H1 (cell line): ENCODE data around the gene PRKCH. TPM values are rescaled to one million over a fixed set of nuclear protein-coding genes. Genes with fewer than 3 reads are reported as not detected.

ENCODE experiments used
- CTCF ChIA-PET: fragments of 300-600 bp; sonication (Branson Sonifier 250); formaldehyde crosslinking; loops from one replicate; lab custom pipeline; 2021; ENCODE audit not compliant: partially characterized antibody; lab: Charles Lee
- POLR2A ChIA-PET: fragments of 300-600 bp; sonication (Branson Sonifier 250); formaldehyde crosslinking; loops from one replicate; lab custom pipeline; 2021; ENCODE audit warnings: inconsistent platforms; ENCODE audit not compliant: partially characterized antibody; lab: Charles Lee
- DNase-seq, 2 experiments: peaks; one replicate each; pipeline versions ENCODE4 v3.0.0 to v3.0.0-alpha.2; 2010 to 2022; ENCODE audit warnings: low spot score in 2 of 2, low read depth in 1 of 2, mixed read lengths in 1 of 2
- FAIRE-seq: peaks from 2 replicates; lab custom pipeline; 2011; peaks lifted over from hg19 to GRCh38; lab: Jason Lieb, UNC
- H2AFZ ChIP-seq: 2 replicates; pipeline ENCODE4 v1.8.1; 2012; ENCODE audit warnings: low read length, inconsistent platforms
- H2AK5ac ChIP-seq: 2 replicates; pipeline ENCODE4 v1.6.1; 2013; ENCODE audit warnings: low read depth, low read length
- H2BK120ac ChIP-seq: replicated peaks from 2 replicates; pipeline ENCODE3; 2013; ENCODE audit warnings: low read depth, low read length, inconsistent platforms
- H2BK12ac ChIP-seq: 2 replicates; pipeline ENCODE4 v1.6.1; 2013; ENCODE audit warnings: low read depth, low read length
- H2BK15ac ChIP-seq: 2 replicates; pipeline ENCODE4 v1.6.1; 2013; ENCODE audit warnings: low read length
- H2BK20ac ChIP-seq: 2 replicates; pipeline ENCODE4 v1.6.1; 2013; ENCODE audit warnings: low read length
- H2BK5ac ChIP-seq: 2 replicates; pipeline ENCODE4 v1.6.1; 2013; ENCODE audit warnings: low read depth, low read length
- H3K14ac ChIP-seq: 2 replicates; pipeline ENCODE4 v1.6.1; 2013; ENCODE audit warnings: inconsistent platforms; ENCODE audit not compliant: insufficient read length
- H3K18ac ChIP-seq: 2 replicates; pipeline ENCODE4 v1.6.1; 2013; ENCODE audit warnings: low read length; ENCODE audit errors: extremely low read depth
- H3K23ac ChIP-seq: 2 replicates; pipeline ENCODE4 v1.6.1; 2013; ENCODE audit warnings: inconsistent platforms; ENCODE audit not compliant: insufficient read length
- H3K23me2 ChIP-seq: 2 replicates; pipeline ENCODE4 v1.6.1; 2013; ENCODE audit warnings: low read depth, low read length
- H3K27ac ChIP-seq: 2 replicates; pipeline ENCODE4 v1.6.1; 2011; ENCODE audit warnings: low read depth, low read length, inconsistent platforms
- H3K27me3 ChIP-seq, 4 experiments: replicated peaks in 1 of 4; 1 replicate in 1 of 4; 2 replicates in 3 of 4; pipeline versions ENCODE4 v1.6.1 to v1.8.1; 2011 to 2013; ENCODE audit warnings: low read length in 3 of 4, mild to moderate bottlenecking in 3 of 4, inconsistent platforms in 2 of 4, mixed read lengths in 2 of 4, moderate library complexity in 1 of 4; ENCODE audit not compliant: control insufficient read depth in 3 of 4, insufficient read depth in 3 of 4; ENCODE audit errors: extremely low read depth in 1 of 4
- H3K36me3 ChIP-seq, 4 experiments: 2 replicates each; pipeline versions ENCODE4 v1.6.1 to v1.8.1; 2011 to 2013; ENCODE audit warnings: mild to moderate bottlenecking in 4 of 4, low read length in 3 of 4, moderate library complexity in 2 of 4, control low read depth in 1 of 4, inconsistent platforms in 1 of 4; ENCODE audit not compliant: insufficient read depth in 4 of 4, control insufficient read depth in 2 of 4
- H3K4ac ChIP-seq: replicated peaks from 2 replicates; pipeline ENCODE3; 2013; ENCODE audit warnings: low read length, low read depth, mixed read lengths, inconsistent platforms; ENCODE audit not compliant: insufficient read length
- H3K4me1 ChIP-seq, 4 experiments: replicated peaks in 1 of 4; 1 replicate in 1 of 4; 2 replicates in 3 of 4; pipeline versions ENCODE4 v1.6.1 to v1.8.1; 2011 to 2013; ENCODE audit warnings: low read length in 3 of 4, inconsistent platforms in 2 of 4, mixed read lengths in 1 of 4; ENCODE audit not compliant: insufficient read depth in 4 of 4, control insufficient read depth in 3 of 4
- H3K4me2 ChIP-seq, 2 experiments: 2 replicates each; pipeline versions ENCODE4 v1.6.1 to v1.8.1; 2011 to 2013; ENCODE audit warnings: low read depth in 2 of 2, low read length in 2 of 2, control low read depth in 1 of 2, inconsistent platforms in 1 of 2, mild to moderate bottlenecking in 1 of 2; ENCODE audit not compliant: insufficient read depth in 1 of 2
- H3K4me3 ChIP-seq, 4 experiments: fragments of 200-600, 300-600 bp in 1 of 4; sonication (generic), shearing (Covaris generic), sonication (Bioruptor Twin) in 1 of 4; 2 replicates each; pipeline versions ENCODE4 v1.5.1 to v1.8.1; 2011 to 2016; ENCODE audit warnings: low read length in 4 of 4, low read depth in 3 of 4, control low read depth in 2 of 4, inconsistent platforms in 2 of 4, mild to moderate bottlenecking in 2 of 4, mixed read lengths in 1 of 4, moderate library complexity in 1 of 4; ENCODE audit not compliant: insufficient read depth in 2 of 4; ENCODE audit errors: extremely low read depth in 1 of 4
- H3K56ac ChIP-seq: replicated peaks from 2 replicates; pipeline ENCODE3; 2013; ENCODE audit warnings: low read depth, mild to moderate bottlenecking, mixed read lengths, low read length, inconsistent platforms; ENCODE audit not compliant: insufficient read length
- H3K79me1 ChIP-seq: 2 replicates; pipeline ENCODE4 v1.6.1; 2013; ENCODE audit warnings: low read depth, low read length, control low read depth
- H3K79me2 ChIP-seq, 2 experiments: 2 replicates each; pipeline versions ENCODE4 v1.6.1 to v1.8.1; 2012 to 2013; ENCODE audit warnings: low read length in 2 of 2, mild to moderate bottlenecking in 2 of 2, inconsistent platforms in 1 of 2; ENCODE audit not compliant: insufficient read depth in 2 of 2, control insufficient read depth in 1 of 2
- H3K9ac ChIP-seq, 4 experiments: replicated peaks in 1 of 4; 1 replicate in 1 of 4; 2 replicates in 3 of 4; pipeline versions ENCODE4 v1.6.1 to v1.8.1; 2011 to 2013; ENCODE audit warnings: low read depth in 3 of 4, low read length in 3 of 4, control low read depth in 2 of 4, mild to moderate bottlenecking in 2 of 4, moderate library complexity in 2 of 4, inconsistent platforms in 1 of 4; ENCODE audit errors: extremely low read depth in 1 of 4
- H3K9me3 ChIP-seq, 2 experiments: 2 replicates each; pipeline versions ENCODE4 v1.6.1 to v1.8.1; 2012 to 2013; ENCODE audit warnings: mild to moderate bottlenecking in 2 of 2, moderate library complexity in 2 of 2, control low read depth in 1 of 2, inconsistent platforms in 1 of 2, low read depth in 1 of 2, low read length in 1 of 2, mixed read lengths in 1 of 2; ENCODE audit not compliant: insufficient read depth in 2 of 2
- H4K20me1 ChIP-seq, 2 experiments: replicated peaks in 1 of 2; 2 replicates each; pipeline versions ENCODE3 to v1.8.1; 2011 to 2013; ENCODE audit warnings: inconsistent platforms in 2 of 2, low read length in 2 of 2, mild to moderate bottlenecking in 1 of 2; ENCODE audit not compliant: insufficient read depth in 2 of 2, control insufficient read depth in 1 of 2
- H4K5ac ChIP-seq: 2 replicates; pipeline ENCODE4 v1.6.1; 2013; ENCODE audit warnings: low read length, low read depth, mixed read lengths, inconsistent platforms; ENCODE audit not compliant: insufficient read length
- H4K8ac ChIP-seq: 2 replicates; pipeline ENCODE4 v1.8.0; 2013; ENCODE audit warnings: mild to moderate bottlenecking, moderate library complexity, low read length, inconsistent platforms; ENCODE audit not compliant: insufficient read depth; ENCODE audit errors: extremely low read depth
- H4K91ac ChIP-seq: replicated peaks from 2 replicates; pipeline ENCODE3; 2013; ENCODE audit warnings: low read length, mixed read lengths, inconsistent platforms; ENCODE audit not compliant: insufficient read length
- ASH2L ChIP-seq: fragments of 200-600, 300-600 bp; sonication (generic); IDR thresholded peaks from one replicate; pipeline ENCODE4 v1.7.1; 2017; ENCODE audit warnings: low read length
- CEBPB ChIP-seq: IDR thresholded peaks from 2 replicates; pipeline ENCODE4 v1.6.1; 2012; ENCODE audit warnings: low read depth, low read length
- RBBP5 ChIP-seq: IDR thresholded peaks from 2 replicates; pipeline ENCODE4 v1.7.1; 2012; ENCODE audit warnings: low read depth, mild to moderate bottlenecking, inconsistent platforms, low read length, moderate library complexity, borderline replicate concordance
- RFX5 ChIP-seq: IDR thresholded peaks from 2 replicates; pipeline ENCODE4 v1.6.1; 2011; ENCODE audit warnings: low read depth, low read length, improper control_type of control experiment, borderline replicate concordance
- TCF12 ChIP-seq: IDR thresholded peaks from 2 replicates; pipeline ENCODE4 v1.6.1; 2011; ENCODE audit warnings: low read depth, mild to moderate bottlenecking, low read length
- ZNF274 ChIP-seq: IDR thresholded peaks from 2 replicates; pipeline ENCODE4 v1.7.0; 2012; ENCODE audit warnings: low read length, borderline replicate concordance; ENCODE audit errors: extremely low read depth
- WGBS, 2 experiments: shearing (Covaris generic) in 1 of 2; methylation state at CpG; one replicate each; pipeline versions ENCODE4 v1.1.6 to v1.1.7; 2013 to 2015; ENCODE audit warnings: low lambda C conversion rate in 2 of 2, mixed read lengths in 2 of 2, inconsistent platforms in 1 of 2, low coverage in 1 of 2, missing lambda C conversion rate in 1 of 2; ENCODE audit not compliant: insufficient replicate concordance in 2 of 2, insufficient coverage in 1 of 2, insufficient read length in 1 of 2; ENCODE audit errors: extremely low coverage in 1 of 2, missing lambda C conversion rate in 1 of 2; 5-methylcytosine and 5-hydroxymethylcytosine counted together
- polyA plus RNA-seq, 7 experiments: library from polyadenylated mRNA; depleted of rRNA in 3 of 7; stranded (reverse) in 5 of 7; unstranded in 2 of 7; fragments of >200 nt in 5 of 7; fragments of 200-250 nt in 2 of 7; gene quantifications; 1 replicate in 5 of 7; 2 replicates in 1 of 7; 4 replicates in 1 of 7; pipeline versions ENCODE4 v1.2.1 to v1.2.3, GENCODE V29; 2011 to 2013; ENCODE audit warnings: missing spikeins in 2 of 7, mixed read lengths in 2 of 7
- total RNA-seq: library from RNA; stranded (reverse); fragmentation: NEBNext Ultra II Directional; extraction: Animal tissue kit (Norgen Biotek cat#: 25700); gene quantifications from 2 replicates; pipeline ENCODE4 v1.2.1, GENCODE V29; 2021
- TF ChIP-seq, protein P1 (sequence below): IDR thresholded peaks from 2 replicates; pipeline ENCODE4 v1.6.1; 2011; ENCODE audit warnings: low read length, improper control_type of control experiment
- TF ChIP-seq, protein P2 (sequence below): IDR thresholded peaks from 2 replicates; pipeline ENCODE4 v1.6.1; 2012; ENCODE audit warnings: inconsistent platforms

The PRKCH gene
- total and polyA plus RNA-seq, 2 of the 8 experiments (the other 6 are each of a cell fraction or from before 2014, with no cell fraction given): 6.4 to 7.0 TPM

DNA sequence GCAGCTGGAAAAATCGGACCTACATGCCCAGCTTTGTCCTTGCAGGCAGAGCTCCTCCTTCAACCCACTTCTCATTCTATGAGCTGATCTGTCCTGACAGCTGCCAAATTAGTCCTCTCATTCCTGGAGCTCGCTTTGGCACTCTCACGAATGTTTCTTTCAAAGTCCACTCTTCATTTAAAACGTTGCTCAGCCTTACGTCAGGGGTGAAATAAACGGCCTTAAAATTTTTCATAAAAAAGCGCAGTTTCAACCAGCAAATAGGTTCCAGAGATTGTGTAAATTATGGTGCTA is 253.1 kb downstream of the PRKCH start:
- no peaks in the 10 kb centered on the region for H3K79me2 ChIP-seq
- TF ChIP-seq CEBPB (no peak), ZNF274 (no peak), ASH2L (no peak), TCF12 (no peak), RBBP5 (no peak), RFX5 (no peak)
- TF ChIP-seq, protein P1, sequence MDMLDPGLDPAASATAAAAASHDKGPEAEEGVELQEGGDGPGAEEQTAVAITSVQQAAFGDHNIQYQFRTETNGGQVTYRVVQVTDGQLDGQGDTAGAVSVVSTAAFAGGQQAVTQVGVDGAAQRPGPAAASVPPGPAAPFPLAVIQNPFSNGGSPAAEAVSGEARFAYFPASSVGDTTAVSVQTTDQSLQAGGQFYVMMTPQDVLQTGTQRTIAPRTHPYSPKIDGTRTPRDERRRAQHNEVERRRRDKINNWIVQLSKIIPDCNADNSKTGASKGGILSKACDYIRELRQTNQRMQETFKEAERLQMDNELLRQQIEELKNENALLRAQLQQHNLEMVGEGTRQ: no peak
- TF ChIP-seq, protein P2, sequence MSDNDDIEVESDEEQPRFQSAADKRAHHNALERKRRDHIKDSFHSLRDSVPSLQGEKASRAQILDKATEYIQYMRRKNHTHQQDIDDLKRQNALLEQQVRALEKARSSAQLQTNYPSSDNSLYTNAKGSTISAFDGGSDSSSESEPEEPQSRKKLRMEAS: no peak
- ChIA-PET POLR2A (no interaction called here), CTCF (interaction anchor here (0.7 to 0.9 kb wide), 2 partner anchors 26 to 263 kb away, joined by 3 to 5 read pairs; no protein-coding TSS in a partner anchor)
- H3K23me2 ChIP-seq: no peaks in the 10 kb centered on the region
- no peak overlapping the region for H3K56ac ChIP-seq
- FAIRE-seq: no peak
- no peak overlapping the region for H2BK12ac ChIP-seq
- H3K9ac ChIP-seq: no peak overlapping the region
- no peak overlapping the region for H2BK5ac ChIP-seq
- peaks cover 0 to 2% (median 0%) of the 10 kb centered on the region in 4 experiments; a peak in 2 of 7 replicates for H3K4me1 ChIP-seq
- H2BK20ac ChIP-seq: no peak overlapping the region
- no peak overlapping the region for H4K8ac ChIP-seq
- no peaks in the 10 kb centered on the region for H3K36me3 ChIP-seq
- no peak for DNase-seq
- no peak overlapping the region for H2AK5ac ChIP-seq
- H2BK15ac ChIP-seq: no peak overlapping the region
- H2BK120ac ChIP-seq: no peak overlapping the region
- H3K9me3 ChIP-seq: no peaks in the 10 kb centered on the region
- no peak overlapping the region for H4K91ac ChIP-seq
- no peak overlapping the region for H3K23ac ChIP-seq
- H3K27me3 ChIP-seq: peaks cover 0 to under 1% (median 0%) of the 10 kb centered on the region in 4 experiments; a peak in 3 of 7 replicates
- H3K4ac ChIP-seq: no peak overlapping the region
- no peak overlapping the region for H3K18ac ChIP-seq
- no peaks in the 10 kb centered on the region for H4K20me1 ChIP-seq
- H3K4me2 ChIP-seq: no peak overlapping the region
- no peak overlapping the region for H3K14ac ChIP-seq
- H3K79me1 ChIP-seq: no peaks in the 10 kb centered on the region
- no peak overlapping the region for H4K5ac ChIP-seq
- H3K27ac ChIP-seq: no peak overlapping the region
- WGBS, 2 experiments: 89% methylated on average over 7 of the region's 7 CpGs; no CpG with 5 or more reads in 1 of the 2 experiments
- H2AFZ ChIP-seq: no peak overlapping the region
- no peak overlapping the region for H3K4me3 ChIP-seq
